GM19239 (cell line): ENCODE data around the gene SPOCK1.
"Not testable (repeated sequence)": the region's sequence is repeated elsewhere in the genome, so short reads cannot be mapped to it uniquely, and the experiment has no call there.

Experiments used
- DNase-seq: peaks from one replicate; pipeline ENCODE4 v3.0.0; 2011; ENCODE audit warnings: low spot score; ENCODE audit not compliant: insufficient read length
- FAIRE-seq: peaks from 2 replicates; lab custom pipeline; 2011; peaks lifted over from hg19 to GRCh38; lab: Jason Lieb, UNC

SPOCK1 gene

DNA sequence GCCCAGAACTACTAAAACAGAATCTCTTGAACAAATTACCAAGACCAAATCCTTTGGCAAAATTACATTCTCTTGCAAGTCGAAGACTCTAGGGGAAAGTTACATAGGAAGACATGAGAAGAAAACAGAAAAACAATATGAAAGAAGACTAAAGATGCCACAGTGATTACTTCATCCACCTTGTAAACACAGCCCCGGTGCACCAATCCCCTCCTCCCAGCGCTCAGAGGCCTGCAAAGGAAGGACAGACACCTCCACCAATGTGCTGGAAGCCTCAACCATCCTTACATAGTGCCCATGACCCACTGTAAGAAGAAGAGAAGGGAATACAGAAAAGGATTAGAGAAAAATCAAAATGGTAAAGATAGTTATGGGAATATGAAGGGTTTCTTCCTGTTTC, 218.5 kb downstream of the SPOCK1 start:
- DNase-seq: no peak
- no peak for FAIRE-seq

DNA sequence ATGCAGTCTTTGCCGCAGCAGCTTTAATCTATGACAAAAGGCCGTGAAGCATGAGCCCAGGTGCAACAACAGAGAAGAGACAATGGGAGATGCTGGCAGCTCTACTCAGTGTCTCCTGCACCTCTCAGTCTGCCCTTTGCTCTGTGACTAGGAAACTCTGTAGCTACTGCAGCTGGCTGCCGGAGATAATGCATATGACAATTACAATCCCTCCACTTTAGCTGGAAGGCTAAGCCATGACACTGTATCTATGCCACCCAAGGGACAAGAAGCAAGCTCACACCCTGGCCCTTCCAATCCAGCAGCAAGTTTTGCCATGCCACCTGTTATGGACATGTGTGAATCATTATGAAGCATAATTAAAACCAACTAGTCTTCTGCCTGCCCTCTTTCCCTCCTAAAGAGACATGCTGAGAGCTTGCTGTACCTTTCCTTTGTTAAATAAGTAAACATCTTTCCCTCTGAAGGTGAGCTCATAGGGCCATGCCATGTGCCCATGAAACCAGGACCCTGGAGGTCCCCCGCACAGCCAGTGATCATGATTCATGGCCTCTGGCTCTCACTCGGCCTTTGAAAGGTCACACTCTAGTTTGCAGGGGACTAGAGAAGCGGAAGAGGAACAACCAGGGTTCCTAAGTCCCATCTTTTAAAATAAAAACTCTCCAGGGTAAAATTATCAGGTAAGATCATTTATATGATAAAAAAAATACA, 219.4 kb downstream of the SPOCK1 start:
- DNase-seq (no peak), FAIRE-seq (no peak)

DNA sequence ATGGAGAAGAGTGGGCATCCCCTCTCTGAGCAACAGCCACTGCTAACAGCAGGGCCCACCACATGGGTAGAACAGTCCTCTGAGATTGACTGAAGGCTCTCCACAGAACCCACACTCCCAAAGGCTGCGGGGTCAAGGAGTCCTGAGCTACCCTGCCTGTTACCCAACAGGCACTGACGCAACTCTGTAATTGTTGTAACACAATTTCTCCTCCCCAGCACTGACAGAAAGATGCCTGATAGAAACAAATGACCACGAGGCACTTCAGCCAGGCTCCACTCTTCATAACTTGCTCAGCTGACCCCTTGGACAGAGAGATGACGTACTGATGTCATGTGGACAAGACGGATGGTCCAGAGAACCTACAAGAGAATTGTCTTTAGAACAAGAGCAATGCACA, 220.7 kb downstream of the SPOCK1 start:
- FAIRE-seq (no peak), DNase-seq (no peak)

DNA sequence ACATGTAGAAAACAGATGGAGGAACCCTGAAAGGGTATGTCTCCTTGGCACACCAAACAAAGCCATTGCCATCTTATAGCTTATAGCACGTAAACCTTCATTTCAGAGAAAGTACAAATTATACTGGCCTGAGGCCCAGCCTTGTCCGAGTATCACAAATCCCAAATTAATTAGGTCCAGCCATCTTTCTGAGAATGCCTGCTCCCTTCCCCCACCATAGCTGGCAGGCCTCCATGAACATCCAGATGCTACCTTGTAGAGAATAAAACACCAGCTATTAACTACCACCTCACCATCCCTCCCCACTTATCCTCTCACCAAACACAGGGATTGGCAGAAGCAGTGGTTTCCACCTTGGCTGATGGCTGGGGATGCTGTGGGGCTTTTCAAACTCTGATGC, 224.0 kb downstream of the SPOCK1 start:
- FAIRE-seq (no peak), DNase-seq (no peak)

DNA sequence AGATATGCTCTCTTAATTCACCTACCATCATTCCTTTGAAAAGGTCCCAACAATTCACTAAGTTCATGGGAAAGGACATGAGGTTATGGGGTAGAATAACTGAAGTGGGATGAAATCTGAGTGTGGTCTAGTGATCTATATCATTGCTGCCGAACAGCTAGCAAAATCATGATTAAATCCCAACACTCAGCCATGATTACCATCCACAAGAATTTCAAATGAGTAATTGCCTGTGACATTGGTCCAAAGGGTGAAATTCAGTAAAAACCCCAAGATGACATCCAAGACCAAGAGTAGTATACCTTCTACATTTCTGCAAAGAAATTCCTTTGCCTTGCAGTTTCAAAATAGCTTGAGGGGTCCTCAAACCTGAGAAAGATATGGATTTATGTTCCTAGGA, 225.6 kb downstream of the SPOCK1 start:
- DNase-seq: no peak
- no peak for FAIRE-seq

DNA sequence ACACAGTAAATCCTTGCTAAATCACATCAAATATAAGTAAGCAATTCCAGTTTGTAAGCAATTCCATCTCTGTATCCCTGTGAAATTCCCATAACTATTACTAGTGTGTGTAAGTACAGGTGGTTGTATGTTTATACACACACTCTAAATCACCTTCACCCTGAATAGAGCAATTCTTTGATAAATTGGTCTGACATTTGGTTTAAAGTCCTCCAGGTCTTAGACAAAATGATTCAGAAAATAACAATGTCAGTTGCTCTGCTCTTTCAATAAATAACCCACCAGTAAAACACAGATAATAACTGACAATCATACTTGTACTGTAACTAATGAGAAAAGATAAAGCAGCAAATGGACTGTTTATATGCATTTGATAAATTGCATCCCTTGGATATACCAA, 226.3 kb downstream of the SPOCK1 start:
- no peak for FAIRE-seq

DNA sequence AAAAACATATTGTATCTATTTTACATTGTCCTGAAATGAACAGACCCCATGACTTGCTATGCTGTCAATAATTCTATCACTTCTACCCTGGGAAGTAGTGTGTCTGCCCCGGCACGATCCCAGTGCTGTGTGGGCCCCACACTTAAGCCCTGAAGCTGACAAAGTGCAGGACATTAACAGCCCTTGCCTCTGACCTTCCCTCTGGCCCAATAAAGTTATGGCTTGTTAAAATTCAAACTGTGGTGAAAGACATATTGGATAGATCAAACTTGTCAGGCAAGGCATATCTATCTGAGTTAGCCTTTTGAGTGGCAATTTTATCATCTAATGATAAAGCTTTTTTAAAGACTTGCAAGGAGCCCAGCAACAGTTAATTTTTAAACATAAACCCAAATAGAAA, 229.2 kb downstream of the SPOCK1 start:
- FAIRE-seq: no peak
- DNase-seq: no peak

More for the DNA sequence above, 226.3 kb downstream of the SPOCK1 start:
- DNase-seq: no peak

DNA sequence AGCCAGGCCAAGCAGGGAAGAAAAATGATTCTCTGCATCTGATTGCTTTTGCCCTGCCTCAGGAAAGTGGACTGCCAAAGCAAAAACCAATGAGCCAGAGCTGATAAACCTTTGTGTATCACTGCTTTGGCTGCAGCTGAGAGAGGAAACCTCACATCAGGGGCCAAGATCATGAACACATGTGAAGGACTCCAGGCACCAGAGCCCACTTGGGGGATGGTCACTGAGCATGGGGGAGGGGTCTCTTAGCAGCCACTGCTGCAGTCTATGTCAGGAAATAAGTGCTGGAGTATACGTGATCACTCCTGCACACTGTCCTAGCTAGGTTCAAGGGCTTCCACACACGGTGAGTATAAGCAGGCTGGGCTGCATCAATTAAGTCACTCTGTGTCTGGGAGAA, 229.9 kb downstream of the SPOCK1 start:
- DNase-seq: no peak

DNA sequence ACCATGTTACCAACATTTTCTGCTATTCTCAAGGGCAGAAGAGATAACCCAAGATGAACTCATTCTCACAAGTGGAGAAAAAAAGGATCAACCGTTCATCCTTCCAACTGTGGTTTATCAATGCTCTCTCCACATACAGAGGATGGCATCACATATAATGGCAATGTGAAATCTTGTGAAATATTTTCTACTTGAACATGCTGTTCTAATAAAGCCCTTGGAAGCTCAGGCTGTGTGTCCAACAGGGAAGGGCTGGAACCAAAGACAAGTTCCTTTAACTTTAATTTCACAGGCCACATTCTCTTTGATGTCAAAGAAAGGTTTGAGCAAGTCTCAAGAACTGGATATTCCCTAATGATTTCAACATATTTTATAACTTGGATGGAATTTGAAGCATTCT, 230.5 kb downstream of the SPOCK1 start:
- FAIRE-seq (peak; percentile 11), DNase-seq (no peak)

More for the DNA sequence above, 229.9 kb downstream of the SPOCK1 start:
- no peak for FAIRE-seq

DNA sequence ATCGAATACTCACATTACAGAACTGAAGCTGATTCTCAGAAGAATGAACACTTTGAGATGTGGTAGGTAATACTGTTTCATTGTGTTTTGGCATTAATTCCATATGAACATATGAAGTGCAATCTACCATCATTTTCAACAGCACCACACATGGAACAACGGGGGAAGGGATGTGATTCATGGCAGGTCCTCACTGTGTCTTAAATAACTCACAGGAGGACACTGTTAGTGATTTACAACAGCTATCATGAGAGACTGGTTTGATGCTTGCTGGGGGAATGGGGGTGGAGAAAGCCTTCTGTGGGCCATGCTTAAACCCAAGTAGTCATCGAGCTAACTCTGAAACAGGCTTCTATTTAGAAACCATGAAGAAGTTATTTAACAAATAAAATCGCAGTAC, 232.9 kb downstream of the SPOCK1 start:
- DNase-seq: no peak
- FAIRE-seq: no peak

DNA sequence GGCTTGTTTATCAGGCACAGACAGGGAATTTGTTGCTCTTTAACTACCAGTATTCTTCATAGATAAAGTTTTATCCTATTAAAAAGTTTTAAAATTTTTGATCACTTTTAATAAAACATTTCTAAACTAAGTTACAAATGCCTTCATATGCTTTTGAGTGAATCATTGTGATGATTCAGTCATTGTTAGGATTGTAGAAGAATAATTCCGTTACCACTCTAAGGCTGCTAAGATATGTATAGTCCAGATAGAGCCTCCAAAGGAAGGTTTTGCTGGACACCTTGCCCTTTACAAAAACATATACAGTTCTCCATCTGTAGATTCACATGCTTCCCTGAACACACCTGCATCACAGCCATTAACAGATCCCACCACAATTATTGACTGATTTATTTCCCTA, 233.7 kb downstream of the SPOCK1 start:
- DNase-seq (no peak), FAIRE-seq (no peak)

DNA sequence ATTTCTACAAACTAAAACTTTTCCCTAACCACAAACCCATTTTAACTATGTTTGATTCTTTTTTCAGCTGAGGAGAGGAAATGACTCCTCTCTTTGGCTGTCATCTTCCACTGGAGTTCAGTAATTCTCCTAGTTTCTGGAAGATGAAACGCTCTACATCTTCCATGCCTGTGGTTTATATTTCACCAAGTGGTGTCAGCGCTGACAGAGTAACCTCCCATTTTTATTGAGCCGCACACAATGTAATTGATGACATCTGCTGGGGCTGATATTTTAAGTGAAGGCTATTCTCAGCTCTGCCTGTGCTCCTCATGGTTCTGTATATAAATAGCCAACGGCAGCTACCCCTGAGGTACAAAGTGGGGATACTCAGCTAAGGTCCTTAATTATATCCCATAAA, 234.6 kb downstream of the SPOCK1 start:
- DNase-seq: no peak
- FAIRE-seq: no peak

DNA sequence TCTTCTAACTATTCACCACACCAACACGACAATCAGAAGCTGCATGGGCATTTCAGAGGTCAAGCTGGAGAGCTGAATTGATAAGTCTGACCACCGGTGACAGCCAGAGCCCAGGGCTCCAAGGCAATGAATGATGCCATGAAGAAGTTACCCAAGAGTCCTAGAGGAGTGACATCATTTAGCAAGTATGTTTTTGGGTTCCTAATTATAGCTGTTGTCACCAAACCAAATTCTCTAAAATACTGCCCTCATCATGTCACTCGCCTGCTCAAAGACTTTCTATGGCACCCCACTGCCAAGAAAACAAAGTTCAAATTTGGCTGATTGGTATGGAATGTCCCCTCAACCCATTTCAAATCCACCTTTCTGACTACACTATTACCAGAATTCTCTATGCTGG, 235.1 kb downstream of the SPOCK1 start:
- DNase-seq (no peak), FAIRE-seq (no peak)

DNA sequence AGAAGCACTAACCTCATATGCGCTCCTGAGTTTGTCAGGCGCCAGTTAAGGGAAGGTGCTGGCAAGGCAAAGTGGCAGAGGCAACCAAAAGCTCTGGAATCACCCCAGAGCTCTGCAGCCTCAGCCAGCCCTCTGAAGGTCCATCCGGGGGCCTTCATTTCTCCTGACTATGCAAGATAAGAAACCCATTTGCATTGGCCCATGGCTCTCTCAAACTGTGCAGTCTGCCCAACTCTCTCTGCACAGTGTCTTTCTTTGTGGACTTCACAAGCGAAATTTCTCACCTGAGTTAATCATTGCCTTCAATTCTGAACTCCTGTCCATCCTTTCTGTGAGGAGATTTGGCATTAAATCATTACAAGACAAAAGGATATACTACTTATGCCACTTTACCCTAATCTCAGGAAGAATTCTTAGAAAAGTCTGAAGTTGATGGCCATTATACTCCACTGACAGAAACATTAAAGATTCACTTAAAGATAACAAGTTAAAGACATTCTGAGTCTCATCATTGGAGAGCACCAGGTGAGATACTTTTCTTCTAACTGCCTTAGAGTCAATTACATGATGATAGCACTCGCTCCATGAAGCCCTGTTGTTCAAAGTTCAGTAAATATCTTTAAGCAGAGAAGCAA, 235.6 kb downstream of the SPOCK1 start:
- DNase-seq (no peak), FAIRE-seq (no peak)

DNA sequence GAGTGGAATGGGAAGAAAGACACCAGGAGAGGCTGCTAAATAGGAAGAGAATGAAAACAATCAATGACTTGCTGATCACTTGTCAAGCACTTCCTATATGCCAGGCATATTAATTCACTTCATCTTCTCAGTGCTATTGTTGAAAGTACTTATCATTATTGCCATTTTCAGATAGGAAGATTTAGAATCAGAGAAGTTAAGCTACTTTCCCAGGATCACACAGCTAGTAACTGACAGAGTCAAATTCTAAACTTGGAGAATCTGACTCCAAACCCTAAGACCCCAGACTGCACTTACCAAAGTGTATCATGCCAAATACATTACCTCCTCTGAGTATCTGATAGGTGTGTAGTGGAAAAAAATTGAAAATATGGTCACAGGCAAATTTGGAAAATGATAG, 236.3 kb downstream of the SPOCK1 start:
- DNase-seq (no peak), FAIRE-seq (no peak)

DNA sequence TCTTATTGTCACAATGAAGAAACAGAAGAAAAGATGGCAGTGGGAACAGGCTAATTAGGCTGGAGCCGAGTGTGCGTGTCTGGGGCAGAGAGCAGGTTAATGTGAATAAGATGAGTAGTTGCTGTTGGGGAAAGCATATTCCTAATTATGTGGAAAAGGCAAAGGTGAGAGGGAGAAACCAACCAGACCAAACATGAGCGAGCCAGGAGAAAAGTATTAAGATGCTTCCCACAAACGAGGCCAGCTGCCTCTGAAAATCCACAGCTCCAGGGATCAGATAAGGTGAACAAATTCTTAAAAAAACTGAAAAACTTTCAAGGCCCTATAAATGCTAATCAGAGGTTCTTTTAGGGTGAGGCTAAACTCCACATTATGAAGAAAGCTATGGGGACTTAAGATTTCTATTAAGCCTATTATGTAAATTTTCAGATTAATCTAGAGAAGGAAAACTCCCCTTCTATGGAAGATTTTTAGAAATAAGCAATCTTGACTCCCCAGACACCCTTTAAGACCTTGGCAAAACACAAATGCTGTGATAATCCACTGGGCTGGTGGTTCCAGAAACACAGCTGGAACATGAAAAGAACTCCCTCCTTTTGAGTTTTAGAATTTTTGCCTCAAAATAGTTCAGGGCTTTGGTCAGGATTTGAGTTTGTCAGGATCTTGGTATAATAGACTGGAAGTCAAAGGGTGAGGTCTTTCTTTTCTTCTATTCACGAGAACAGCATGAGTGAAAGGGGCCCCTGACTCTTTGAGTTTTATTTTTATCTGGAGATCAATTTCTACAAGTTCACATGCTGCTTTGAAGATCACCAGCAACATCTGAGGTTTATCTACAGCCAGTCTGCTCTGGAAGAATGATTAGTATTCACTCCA, 238.1 kb downstream of the SPOCK1 start:
- DNase-seq (no peak), FAIRE-seq (no peak)

DNA sequence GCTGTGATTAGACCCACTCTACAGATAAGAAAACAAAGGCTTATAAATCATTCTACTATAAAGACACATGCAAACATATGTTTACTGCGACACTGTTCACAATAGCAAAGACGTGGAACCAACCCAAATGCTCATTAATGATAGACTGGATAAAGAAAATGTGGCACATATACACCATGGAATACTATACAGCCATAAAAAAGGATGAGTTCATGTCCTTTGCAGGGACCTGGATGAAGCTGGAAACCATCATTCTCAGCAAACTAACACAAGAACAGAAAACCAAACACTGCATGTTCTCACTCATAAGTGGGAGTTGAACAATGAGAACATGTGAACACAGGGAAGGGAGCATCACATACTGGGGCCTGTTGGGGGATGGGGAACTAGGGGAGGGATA, 240.0 kb downstream of the SPOCK1 start:
- FAIRE-seq, DNase-seq: not testable (repeated sequence)

DNA sequence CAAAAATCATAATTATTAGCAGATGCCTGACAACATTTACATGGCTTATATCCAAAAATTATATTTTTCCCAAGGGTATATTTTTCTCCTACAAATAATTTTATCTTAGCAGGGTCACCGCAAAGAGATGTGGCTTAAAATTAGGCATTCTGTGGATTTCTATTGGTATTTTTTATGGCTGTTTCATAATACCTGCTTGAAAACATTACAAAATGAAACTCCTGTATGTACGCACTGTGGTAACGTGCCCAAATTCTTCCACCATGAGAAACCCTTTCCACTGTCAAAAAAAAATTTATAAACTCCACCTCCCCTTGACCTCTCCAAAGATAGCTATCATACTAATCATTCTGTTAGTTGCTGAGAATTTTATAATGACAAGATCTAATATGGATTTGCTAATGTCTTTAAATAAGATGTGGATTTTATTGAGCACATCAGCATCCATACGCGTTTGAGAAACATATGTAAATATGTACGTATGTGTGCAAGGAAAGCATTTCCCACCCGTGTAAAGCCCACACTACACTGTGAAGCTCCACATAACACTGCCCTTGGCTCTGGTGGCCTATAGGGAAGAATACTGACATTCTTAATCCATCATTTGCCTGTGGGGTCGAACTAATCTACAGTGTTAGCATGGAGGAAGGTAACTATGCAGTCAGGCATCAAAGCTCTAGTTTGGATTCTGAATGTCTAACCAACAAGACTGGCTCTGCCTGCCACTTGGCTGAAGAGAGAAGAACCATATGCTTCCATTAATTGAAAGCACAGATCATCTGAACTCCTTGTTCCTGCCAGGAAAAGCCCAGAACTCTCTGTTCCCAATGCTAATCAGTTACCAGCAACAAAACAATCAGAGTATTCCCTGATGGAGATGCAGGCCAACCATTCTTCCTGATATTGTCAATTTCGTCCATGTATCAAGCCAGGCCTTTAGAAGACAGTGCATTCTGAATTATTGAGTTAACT, 244.7 kb downstream of the SPOCK1 start:
- no peak for DNase-seq
- FAIRE-seq: no peak

DNA sequence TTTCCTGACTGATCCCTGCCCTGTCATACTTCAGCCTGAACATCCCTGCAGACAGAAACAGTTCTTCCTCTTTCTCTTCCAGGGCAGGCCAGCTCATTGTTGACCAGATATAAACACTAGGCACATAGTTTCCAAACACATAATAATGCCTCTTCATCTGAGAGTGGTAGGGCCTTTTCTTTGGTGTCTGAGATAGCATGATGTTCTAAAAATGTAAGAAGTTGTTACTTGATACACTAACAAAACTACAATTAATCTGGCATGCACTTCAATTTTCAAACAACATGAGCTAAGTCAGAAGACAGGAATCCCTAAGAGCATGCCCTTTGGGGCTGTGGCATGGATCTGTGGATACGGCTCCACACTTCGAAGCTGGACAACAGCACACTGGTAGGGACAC, 246.6 kb downstream of the SPOCK1 start:
- FAIRE-seq: no peak

DNA sequence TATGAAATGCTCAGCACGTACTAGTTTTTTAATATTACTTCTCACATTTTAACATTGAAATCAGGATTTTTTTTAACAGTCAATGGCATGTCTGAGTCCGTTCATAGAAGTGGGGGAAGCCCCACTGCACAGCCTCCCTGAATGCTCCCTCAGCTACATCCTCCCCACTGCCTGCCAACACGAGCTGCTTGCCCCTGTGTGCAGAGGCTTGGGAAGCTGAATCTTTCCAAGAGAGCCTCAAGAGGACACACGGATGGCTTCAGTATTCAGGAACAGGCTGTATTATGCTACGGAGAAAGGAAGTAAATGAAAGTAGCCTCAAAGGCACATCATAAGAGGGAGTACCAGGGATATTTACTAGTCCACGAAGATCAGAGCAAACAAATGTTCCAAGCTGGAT, 248.7 kb downstream of the SPOCK1 start:
- no peak for FAIRE-seq
- no peak for DNase-seq

More for the DNA sequence above, 246.6 kb downstream of the SPOCK1 start:
- no peak for DNase-seq
